Activated naive CD4-positive, alpha-beta T cell treated with anti-CD3 and anti-CD28 coated beads, Interleukin-2, amount 50 U/mL, for 24 hours (primary cell): Measurements from ENCODE around the gene SNX14.
"Not testable (repeated sequence)": the region's sequence is repeated elsewhere in the genome, so short reads cannot be mapped to it uniquely, and the experiment has no call there.

ENCODE experiments used
- H3K27ac Mint-ChIP-seq: one replicate; pipeline ENCODE4 v1.8.0; 2021; ENCODE audit warnings: mild to moderate bottlenecking, mixed read lengths
- H3K27me3 Mint-ChIP-seq: one replicate; pipeline ENCODE4 v1.8.0; 2021; ENCODE audit warnings: mixed read lengths
- H3K36me3 Mint-ChIP-seq: one replicate; pipeline ENCODE4 v1.8.0; 2021; ENCODE audit warnings: mixed read lengths
- H3K4me1 Mint-ChIP-seq: one replicate; pipeline ENCODE4 v1.8.0; 2021; ENCODE audit warnings: mixed read lengths
- H3K4me3 Mint-ChIP-seq: one replicate; pipeline ENCODE4 v1.8.0; 2021; ENCODE audit warnings: mild to moderate bottlenecking, mixed read lengths
- H3K9me3 Mint-ChIP-seq: one replicate; pipeline ENCODE4 v1.8.0; 2021; ENCODE audit warnings: mixed read lengths

Gene SNX14

DNA sequence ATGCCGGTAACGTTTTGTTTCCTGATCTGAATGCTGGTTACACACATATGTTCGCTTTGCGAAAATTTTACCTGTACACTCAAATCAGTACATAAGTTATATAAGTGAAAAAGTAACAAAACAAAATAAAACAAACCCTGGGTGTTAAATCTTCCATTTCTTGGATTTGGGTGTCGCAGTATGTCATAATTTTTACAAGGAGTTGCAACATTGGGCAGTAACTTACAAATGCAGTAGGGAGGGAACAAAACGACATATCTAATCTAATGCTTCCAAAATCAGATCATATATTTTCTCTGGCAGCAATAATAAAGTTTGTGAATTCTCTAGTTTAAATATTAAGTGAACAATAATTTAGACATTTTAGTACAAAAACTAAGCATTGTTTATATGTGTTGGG, 25.2 kb downstream of the SNX14 start:
- Mint-ChIP-seq H3K27ac (no peak overlapping the region), H3K36me3 (peaks cover 15% of the 10 kb centered on the region), H3K9me3 (no peaks in the 10 kb centered on the region), H3K4me3 (no peak overlapping the region), H3K27me3 (no peaks in the 10 kb centered on the region), H3K4me1 (peaks cover 12% of the 10 kb centered on the region)

DNA sequence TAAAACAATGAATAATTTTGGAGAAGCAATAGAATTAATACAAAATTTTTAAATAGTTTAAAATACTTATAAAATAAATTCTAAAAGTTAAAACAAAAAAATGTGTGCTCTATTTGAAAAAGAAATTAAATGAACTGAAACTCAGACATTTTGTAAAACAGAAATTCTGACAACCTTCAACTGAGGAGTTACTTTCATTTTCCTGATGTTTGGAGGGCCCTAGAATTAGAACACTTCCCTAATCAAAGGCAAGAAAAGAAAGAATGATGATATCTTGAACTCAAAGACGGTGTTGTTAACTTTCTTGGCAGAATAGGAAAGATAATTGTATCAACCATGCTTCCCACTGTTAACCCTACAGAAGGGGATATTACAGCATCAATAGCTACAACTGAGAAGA, 27.9 kb downstream of the SNX14 start:
- H3K9me3 Mint-ChIP-seq: no peaks in the 10 kb centered on the region
- peaks cover 12% of the 10 kb centered on the region for H3K4me1 Mint-ChIP-seq
- H3K4me3 Mint-ChIP-seq: no peak overlapping the region
- H3K27ac Mint-ChIP-seq: no peak overlapping the region
- H3K36me3 Mint-ChIP-seq: peaks cover 12% of the 10 kb centered on the region
- no peaks in the 10 kb centered on the region for H3K27me3 Mint-ChIP-seq

DNA sequence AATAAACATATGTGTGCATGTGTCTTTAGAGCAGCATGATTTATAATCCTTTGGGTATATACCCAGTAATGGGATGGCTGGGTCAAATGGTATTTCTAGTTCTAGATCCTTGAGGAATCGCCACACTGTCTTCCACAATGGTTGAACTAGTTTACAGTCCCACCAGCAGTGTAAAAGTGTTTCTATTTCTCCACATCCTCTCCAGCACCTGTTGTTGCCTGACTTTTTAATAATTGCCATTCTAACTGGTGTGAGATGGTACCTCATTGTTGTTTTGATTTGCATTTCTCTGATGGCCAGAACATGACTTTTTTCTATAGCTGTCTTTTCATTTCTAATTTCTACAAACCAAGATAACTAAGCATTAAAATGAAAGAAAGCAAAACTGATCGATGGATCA, 29.4 kb downstream of the SNX14 start:
- not testable (repeated sequence) for H3K27ac Mint-ChIP-seq, H3K27me3 Mint-ChIP-seq, H3K4me1 Mint-ChIP-seq, H3K4me3 Mint-ChIP-seq, H3K9me3 Mint-ChIP-seq
- H3K36me3 Mint-ChIP-seq: peaks cover 12% of the 10 kb centered on the region

DNA sequence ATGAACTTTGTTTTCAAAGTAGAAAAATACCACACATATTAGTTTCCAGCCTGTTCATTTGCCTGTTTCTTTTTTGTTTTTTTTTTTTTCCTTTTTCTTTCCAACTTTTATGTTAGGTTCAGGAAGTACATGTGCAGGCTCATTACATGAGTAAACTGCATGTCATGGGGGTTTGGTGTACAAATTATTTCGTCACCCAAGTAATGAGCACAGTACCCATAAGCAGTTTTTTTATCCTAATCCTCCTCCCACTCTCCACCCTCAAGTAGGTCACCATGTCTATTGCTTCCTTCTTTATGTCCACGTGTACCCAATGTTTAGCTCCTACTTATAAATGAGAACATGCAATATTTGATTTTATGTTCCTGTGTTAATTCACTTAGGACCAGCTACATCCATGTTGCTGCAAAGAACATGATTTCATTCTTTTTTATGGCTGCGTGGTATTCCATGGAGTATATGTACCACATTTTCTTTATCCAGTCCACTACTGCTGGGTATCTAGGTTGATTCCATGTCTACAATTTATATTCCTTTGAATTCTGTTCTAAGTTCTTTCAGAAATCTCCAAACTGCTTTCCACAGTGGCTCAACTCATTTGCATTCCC, 31.8 kb downstream of the SNX14 start:
- H3K27me3 Mint-ChIP-seq: no peaks in the 10 kb centered on the region
- H3K4me1 Mint-ChIP-seq: peaks cover 4% of the 10 kb centered on the region
- H3K4me3 Mint-ChIP-seq: no peak overlapping the region
- no peaks in the 10 kb centered on the region for H3K9me3 Mint-ChIP-seq
- peaks cover 15% of the 10 kb centered on the region for H3K36me3 Mint-ChIP-seq
- H3K27ac Mint-ChIP-seq: no peak overlapping the region

DNA sequence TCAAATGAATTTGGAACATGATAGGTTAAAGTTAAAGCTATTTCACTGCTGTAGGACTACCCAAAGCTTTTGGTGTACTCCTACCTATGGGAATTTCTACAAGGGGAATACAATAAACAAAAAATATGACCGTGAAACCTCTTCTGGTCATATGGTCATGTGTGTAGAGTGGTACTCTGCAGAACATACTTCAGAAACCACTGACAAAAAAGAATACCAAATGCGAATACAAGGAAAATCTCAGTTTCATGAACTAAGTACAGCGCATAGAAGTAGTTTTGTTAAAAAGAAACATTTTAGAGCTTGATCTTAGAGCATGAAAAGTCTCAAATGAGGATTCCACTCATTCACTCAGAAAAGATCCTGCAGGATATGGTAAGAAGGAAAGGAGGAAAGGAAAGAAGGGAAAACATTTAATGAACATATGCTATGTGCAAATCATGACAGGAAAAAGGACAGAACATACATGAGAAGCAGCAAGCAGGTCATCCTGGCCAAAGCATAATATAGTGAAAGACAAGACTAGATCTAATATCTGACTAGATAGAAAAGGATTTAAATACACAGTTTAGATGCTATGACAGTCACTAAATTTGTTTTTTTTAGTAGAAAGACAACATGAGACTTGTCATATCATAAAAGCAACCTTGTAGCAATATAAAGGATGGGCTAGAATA, 36.5 kb downstream of the SNX14 start:
- Mint-ChIP-seq H3K4me3 (no peak overlapping the region), H3K27me3 (no peaks in the 10 kb centered on the region), H3K36me3 (peaks cover 16% of the 10 kb centered on the region), H3K9me3 (no peaks in the 10 kb centered on the region), H3K27ac (no peak overlapping the region), H3K4me1 (no peaks in the 10 kb centered on the region)

DNA sequence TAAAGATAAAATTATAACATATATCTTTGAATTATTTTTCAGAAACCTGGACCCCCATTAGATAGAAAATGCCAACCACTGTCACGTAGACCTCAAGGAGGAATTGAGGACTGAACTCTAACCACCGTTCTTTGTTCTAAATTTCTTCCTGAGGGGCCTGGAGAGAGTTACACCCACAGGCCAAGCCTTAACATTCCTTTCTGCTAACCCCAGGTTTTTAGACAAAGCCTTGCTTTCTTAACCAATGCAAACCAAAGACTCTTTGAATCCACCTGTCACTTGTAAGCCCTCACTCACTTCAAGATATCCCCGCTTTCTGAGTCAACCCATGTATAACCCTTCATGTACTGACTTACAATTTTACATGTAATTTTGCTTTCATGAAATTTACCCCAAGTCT, 41.0 kb downstream of the SNX14 start:
- H3K27me3 Mint-ChIP-seq: no peaks in the 10 kb centered on the region
- no peaks in the 10 kb centered on the region for H3K9me3 Mint-ChIP-seq
- peak overlapping the region; percentile 32 for H3K27ac Mint-ChIP-seq
- H3K36me3 Mint-ChIP-seq: peaks cover 19% of the 10 kb centered on the region
- no peak overlapping the region for H3K4me3 Mint-ChIP-seq
- no peaks in the 10 kb centered on the region for H3K4me1 Mint-ChIP-seq

DNA sequence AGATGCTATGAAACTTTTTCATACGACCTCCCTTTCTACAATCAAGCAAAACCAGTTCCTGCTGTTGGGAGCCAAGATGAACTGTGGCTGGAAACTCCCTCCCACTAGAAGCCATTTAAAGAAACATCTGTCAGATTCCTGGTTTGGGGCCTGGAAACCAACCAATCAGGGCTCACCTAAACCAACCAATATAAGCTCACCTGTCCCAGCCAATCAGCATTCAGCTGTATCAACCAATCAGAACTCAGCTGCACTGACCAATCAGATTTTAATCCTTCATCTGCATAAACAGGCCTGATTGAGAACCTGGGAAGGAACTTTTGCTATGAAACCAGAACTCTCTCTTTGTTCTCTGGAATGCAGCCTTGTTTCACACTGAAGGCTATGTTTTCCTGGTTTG, 42.4 kb downstream of the SNX14 start:
- no peaks in the 10 kb centered on the region for H3K27me3 Mint-ChIP-seq
- no peak overlapping the region for H3K27ac Mint-ChIP-seq
- H3K36me3 Mint-ChIP-seq: peaks cover 18% of the 10 kb centered on the region
- no peaks in the 10 kb centered on the region for H3K9me3 Mint-ChIP-seq
- H3K4me1 Mint-ChIP-seq: no peaks in the 10 kb centered on the region
- no peak overlapping the region for H3K4me3 Mint-ChIP-seq

DNA sequence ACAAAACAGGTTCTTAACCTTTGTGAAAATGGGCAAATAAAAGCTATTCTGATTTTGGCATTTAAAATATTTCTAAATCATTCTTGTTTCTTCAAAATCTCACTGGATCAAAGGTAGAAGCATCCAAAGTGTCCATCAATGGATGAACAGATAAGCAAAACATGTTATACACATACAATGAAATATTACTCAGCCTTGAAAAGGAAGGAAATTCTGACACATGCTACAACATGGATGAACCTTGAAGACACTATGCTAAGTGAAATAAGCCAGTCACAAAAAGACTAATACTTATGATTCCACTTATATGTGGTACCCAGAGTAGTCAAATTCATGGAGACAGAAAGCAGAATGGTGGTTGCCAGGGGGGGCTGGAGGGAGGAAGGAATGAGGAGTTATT, 45.9 kb downstream of the SNX14 start:
- H3K27ac Mint-ChIP-seq: no peak overlapping the region
- H3K4me3 Mint-ChIP-seq: no peak overlapping the region
- H3K36me3 Mint-ChIP-seq: peaks cover 18% of the 10 kb centered on the region
- no peaks in the 10 kb centered on the region for H3K9me3 Mint-ChIP-seq
- no peaks in the 10 kb centered on the region for H3K27me3 Mint-ChIP-seq
- H3K4me1 Mint-ChIP-seq: no peaks in the 10 kb centered on the region

DNA sequence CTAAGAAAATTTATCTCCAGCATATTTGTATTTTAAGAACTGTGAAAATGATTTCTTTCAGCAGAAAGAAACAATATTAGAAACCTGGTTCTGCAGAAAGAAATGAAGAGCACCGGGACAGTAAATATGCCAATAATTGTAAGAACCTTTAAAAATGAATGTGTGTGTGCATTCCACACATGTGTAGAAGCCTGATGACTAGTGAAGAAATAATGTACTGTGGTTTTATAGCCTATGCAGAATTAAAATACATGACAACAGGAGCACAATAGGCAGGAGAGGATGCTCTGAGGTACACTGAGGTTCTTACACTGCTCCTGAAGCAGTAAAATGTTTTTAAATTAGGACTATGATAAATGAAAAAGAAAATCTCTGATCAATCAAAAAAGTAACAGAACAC, 48.9 kb downstream of the SNX14 start:
- Mint-ChIP-seq H3K4me1 (no peaks in the 10 kb centered on the region), H3K27ac (no peak overlapping the region), H3K27me3 (no peaks in the 10 kb centered on the region), H3K36me3 (peaks cover 14% of the 10 kb centered on the region), H3K9me3 (no peaks in the 10 kb centered on the region), H3K4me3 (no peak overlapping the region)

DNA sequence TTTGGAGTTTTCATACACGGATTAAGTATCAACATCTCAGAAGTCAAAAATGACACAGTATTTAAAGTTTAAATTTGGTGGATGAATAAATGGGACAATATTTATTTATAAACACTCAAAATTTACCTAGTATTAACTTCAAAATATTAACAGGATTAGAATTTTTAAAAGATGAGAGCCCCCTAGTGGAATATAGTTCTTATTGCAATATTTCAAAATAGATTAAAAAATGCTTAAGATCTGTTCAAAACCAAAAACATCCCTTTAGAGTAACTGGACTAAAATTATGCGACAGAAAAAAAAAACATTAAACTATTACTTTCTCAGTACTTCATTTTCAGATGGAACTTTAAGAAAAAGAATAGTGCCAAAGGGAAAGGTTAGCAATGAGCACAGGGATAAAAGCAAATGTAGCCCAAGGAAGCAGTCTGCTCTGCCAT, 56.6 kb downstream of the SNX14 start:
- H3K36me3 Mint-ChIP-seq: peaks cover 5% of the 10 kb centered on the region
- no peaks in the 10 kb centered on the region for H3K27me3 Mint-ChIP-seq
- H3K27ac Mint-ChIP-seq: no peak overlapping the region
- no peaks in the 10 kb centered on the region for H3K4me1 Mint-ChIP-seq
- no peaks in the 10 kb centered on the region for H3K9me3 Mint-ChIP-seq
- no peak overlapping the region for H3K4me3 Mint-ChIP-seq

DNA sequence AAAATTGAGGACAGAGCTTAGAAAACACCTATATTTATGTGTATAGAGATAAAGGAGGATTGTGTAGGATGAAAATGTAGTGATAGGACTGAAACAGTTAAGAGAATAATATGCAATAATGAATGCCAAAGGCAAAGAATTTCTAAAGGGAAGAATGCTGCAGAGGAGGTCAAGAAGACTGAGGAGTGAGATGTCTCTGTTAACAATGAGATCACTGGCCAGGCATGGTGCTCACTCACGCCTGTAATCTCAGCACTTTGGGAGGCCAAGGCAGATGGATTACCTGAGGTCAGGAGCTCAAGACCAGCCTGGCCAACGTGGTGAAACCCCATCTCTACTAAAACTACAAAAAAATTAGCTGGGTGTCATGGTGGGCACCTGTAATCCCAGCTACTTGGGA, 69.4 kb downstream of the SNX14 start:
- not testable (repeated sequence) for H3K27me3 Mint-ChIP-seq, H3K27ac Mint-ChIP-seq, H3K4me3 Mint-ChIP-seq, H3K4me1 Mint-ChIP-seq, H3K9me3 Mint-ChIP-seq
- peaks cover 25% of the 10 kb centered on the region for H3K36me3 Mint-ChIP-seq

DNA sequence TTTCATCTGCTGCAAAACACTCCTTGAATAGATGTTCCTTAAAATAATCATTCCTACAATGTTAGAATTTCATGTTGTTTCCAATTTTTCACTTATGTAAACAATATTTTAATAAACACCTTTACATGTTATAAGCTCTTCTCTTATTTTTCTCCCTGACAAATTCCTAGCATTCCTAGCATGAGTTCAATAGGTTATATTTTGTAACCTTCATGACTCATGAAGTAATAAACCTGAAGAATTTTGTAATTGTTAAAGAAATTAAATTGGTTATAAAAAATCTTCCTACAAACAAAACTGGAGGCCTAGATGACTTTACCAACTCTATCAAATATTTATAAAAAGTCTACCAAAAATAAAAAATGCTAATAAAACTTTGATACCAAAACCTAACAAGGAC, 77.5 kb downstream of the SNX14 start:
- Mint-ChIP-seq H3K36me3 (peaks cover 23% of the 10 kb centered on the region), H3K9me3 (no peaks in the 10 kb centered on the region), H3K4me1 (no peaks in the 10 kb centered on the region), H3K4me3 (no peak overlapping the region), H3K27ac (no peak overlapping the region), H3K27me3 (no peaks in the 10 kb centered on the region)

DNA sequence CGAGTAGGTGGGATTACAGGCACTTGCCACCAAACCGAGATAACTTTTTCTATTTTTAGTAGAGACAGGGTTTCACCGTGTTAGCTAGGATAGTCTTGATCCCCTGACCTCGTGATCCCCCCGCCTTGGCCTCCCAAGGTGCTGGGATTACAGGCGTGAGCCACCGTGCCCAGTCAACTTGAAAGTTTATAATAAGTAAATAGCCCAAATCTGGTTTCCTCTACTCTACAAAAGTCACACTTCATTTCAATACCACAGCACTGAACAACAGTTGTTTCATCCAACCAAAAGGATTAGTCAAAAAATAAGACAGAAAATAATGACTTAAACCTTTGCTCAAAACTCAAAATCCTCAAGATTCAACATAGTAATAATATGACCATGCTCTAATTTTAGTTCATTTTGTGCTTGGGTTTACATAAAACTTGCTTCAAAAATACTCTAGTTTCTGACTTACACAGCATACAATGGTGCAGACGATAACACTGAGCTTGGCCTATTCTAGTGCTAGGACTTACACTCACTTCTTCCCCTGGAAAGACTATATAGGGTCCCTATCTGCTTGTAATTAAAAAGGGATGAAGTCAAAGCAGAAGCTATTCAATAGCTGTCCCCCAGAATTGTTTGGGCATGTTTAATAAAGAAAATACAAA, 87.1 kb downstream of the SNX14 start:
- H3K4me1 Mint-ChIP-seq: no peaks in the 10 kb centered on the region
- no peak overlapping the region for H3K27ac Mint-ChIP-seq
- no peak overlapping the region for H3K4me3 Mint-ChIP-seq
- H3K36me3 Mint-ChIP-seq: peaks cover 29% of the 10 kb centered on the region
- H3K9me3 Mint-ChIP-seq: no peaks in the 10 kb centered on the region
- no peaks in the 10 kb centered on the region for H3K27me3 Mint-ChIP-seq

DNA sequence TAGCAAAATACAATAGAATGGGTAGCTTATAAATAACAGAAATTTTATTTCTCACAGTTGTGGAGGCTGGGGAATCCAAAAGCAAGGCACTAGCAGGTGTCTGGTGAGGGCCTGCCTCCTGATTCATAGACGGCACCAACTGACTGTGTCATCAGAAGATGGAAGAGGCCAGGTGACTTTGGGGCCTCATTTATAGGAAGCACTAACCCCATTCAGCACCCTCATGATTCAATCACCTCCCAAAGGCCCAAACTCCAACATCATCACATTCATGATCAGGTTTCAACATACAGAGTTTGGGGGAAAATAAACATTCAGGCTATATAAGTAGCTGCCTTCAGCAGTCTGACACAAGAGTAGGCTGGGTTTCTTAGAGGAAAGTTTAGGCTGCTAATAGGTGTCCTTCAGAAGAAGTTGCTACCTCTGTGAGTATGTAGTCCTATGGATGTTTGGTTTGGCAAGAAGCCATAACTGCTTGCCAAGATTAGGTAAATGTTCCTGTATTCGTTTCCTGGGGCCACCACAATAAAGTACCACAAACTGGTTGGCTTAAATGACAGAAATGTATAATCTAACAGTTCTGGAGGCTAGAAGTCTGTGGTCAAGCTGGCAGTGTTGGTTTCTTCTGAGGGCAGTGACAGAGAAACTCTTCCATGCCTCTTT, 94.9 kb downstream of the SNX14 start:
- peaks cover 11% of the 10 kb centered on the region for H3K4me1 Mint-ChIP-seq
- H3K36me3 Mint-ChIP-seq: peaks cover 18% of the 10 kb centered on the region
- H3K27me3 Mint-ChIP-seq: no peaks in the 10 kb centered on the region
- no peak overlapping the region for H3K4me3 Mint-ChIP-seq
- no peak overlapping the region for H3K27ac Mint-ChIP-seq
- peaks cover 7% of the 10 kb centered on the region for H3K9me3 Mint-ChIP-seq

DNA sequence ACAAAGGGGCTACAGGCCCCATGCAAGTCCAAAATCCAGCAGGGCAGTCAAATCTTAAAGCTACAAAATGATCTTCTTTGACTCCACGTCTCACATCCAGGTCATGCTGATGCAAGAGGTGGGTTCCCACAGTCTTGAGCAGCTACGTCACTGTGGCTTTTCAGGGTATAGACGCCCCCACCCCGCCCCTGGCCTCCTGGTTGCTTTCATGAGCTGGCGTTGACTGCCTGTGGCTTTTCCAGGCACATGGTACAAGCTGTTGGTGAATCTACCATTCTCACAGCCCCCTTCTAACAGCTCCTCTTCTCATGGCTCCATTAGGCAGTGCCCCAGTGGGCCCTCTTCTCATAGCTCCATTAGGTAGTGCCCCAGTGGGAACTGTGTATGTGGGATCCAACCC, 96.8 kb downstream of the SNX14 start:
- peaks cover 14% of the 10 kb centered on the region for H3K36me3 Mint-ChIP-seq
- H3K9me3 Mint-ChIP-seq: peaks cover 7% of the 10 kb centered on the region
- H3K4me3 Mint-ChIP-seq: no peak overlapping the region
- H3K4me1 Mint-ChIP-seq: peaks cover 11% of the 10 kb centered on the region
- no peaks in the 10 kb centered on the region for H3K27me3 Mint-ChIP-seq
- no peak overlapping the region for H3K27ac Mint-ChIP-seq

DNA sequence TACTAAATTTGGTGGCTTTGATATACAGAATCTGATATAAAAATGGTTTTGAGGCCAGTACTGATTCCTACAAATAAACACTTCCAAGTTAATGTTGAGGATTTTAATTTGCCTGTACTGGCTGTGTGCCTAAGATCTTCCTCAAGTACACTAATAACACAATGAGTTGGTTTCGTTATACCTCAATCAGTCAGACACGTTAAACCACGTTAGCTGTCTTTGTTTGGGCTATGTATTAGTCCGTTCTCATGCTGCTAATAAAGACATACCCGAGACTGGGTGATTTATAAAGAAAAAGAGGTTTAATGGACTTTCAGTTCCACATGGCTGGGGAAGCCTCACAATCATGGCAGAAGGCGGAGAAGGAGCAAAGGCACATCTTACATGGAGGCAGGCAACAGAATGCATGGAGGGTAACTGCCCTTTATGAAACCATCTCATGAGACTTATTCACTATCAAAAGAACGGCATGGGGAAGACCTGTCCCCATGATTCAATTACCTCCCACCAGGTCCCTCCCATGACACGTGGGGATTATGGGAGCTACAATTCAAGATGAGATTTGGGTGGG, 97.6 kb downstream of the SNX14 start:
- no peak overlapping the region for H3K27ac Mint-ChIP-seq
- H3K9me3 Mint-ChIP-seq: peaks cover 7% of the 10 kb centered on the region
- H3K4me3 Mint-ChIP-seq: no peak overlapping the region
- peaks cover 13% of the 10 kb centered on the region for H3K36me3 Mint-ChIP-seq
- no peaks in the 10 kb centered on the region for H3K27me3 Mint-ChIP-seq
- H3K4me1 Mint-ChIP-seq: peaks cover 11% of the 10 kb centered on the region
